Motor neuron (in vitro differentiated cells): ENCODE measurements around the gene C9orf40. TPM values are rescaled to one million over a fixed set of nuclear protein-coding genes. Genes with fewer than 3 reads are reported as not detected.

ENCODE experiments used
- ATAC-seq, 8 experiments: fragments of 200-7000 bp; cut with Tn5 transposase; replicated peaks in 6 of 8; 2 replicates each; pipeline ENCODE4 v1.8.0; 2021; ENCODE audit warnings: mild to moderate bottlenecking in 8 of 8, moderate library complexity in 8 of 8
- H3K27ac ChIP-seq, 2 donors: fragments of 250-450 bp; sonication (Bioruptor Pico); 2 replicates each; pipeline ENCODE4 v1.9.0; 2021; ENCODE audit warnings: antibody characterized with exemption in 2 of 2, mild to moderate bottlenecking in 2 of 2, moderate library complexity in 1 of 2
- H3K4me1 ChIP-seq, 2 donors: fragments of 250-450 bp; sonication (Bioruptor Pico); replicated peaks in 1 of 2; 2 replicates each; pipeline ENCODE4 v1.6.1; 2021; ENCODE audit warnings: antibody characterized with exemption in 2 of 2, mild to moderate bottlenecking in 2 of 2, moderate library complexity in 1 of 2
- H3K4me3 ChIP-seq, 5 donors: fragments of 250-450 bp; sonication (Bioruptor Pico); 2 replicates each; pipeline ENCODE4 v1.9.0; 2021; ENCODE audit warnings: antibody characterized with exemption in 5 of 5, mild to moderate bottlenecking in 5 of 5, moderate library complexity in 4 of 5
- WGBS, 10 experiments: fragments of 450-650 bp; shearing (Covaris generic); methylation state at CpG; one replicate each; pipeline ENCODE4 v1.0.0; 2022; 5-methylcytosine and 5-hydroxymethylcytosine counted together
- in situ Hi-C, 9 experiments: fragments of 400-800 bp; cut with MboI; loops; one replicate each; pipeline ENCODE4 v1.15.0; 2021; ENCODE audit warnings: low sequenced_read_pairs in 9 of 9, low pct_unique_long_range_greater_than_20kb in 2 of 9; ENCODE audit not compliant: unreplicated experiment in 9 of 9
- total RNA-seq, 8 experiments: library from RNA; unstranded; fragments of 300-600 nt; gene quantifications; 2 replicates each; pipeline versions ENCODE4 v1.2.3 to v1.2.4, GENCODE V29; 2022

Gene C9orf40, protein sequence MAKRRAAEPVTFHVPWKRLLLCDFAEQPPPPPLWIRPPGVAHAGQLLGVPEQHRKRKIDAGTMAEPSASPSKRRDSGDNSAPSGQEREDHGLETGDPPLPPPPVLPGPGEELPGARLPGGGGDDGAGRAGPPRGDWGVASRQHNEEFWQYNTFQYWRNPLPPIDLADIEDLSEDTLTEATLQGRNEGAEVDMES
- total RNA-seq = 10 to 100 TPM in 1 of 8 experiments, 1 to 10 TPM in 7; 4.0 to 13.1 (median 8.0) TPM

DNA sequence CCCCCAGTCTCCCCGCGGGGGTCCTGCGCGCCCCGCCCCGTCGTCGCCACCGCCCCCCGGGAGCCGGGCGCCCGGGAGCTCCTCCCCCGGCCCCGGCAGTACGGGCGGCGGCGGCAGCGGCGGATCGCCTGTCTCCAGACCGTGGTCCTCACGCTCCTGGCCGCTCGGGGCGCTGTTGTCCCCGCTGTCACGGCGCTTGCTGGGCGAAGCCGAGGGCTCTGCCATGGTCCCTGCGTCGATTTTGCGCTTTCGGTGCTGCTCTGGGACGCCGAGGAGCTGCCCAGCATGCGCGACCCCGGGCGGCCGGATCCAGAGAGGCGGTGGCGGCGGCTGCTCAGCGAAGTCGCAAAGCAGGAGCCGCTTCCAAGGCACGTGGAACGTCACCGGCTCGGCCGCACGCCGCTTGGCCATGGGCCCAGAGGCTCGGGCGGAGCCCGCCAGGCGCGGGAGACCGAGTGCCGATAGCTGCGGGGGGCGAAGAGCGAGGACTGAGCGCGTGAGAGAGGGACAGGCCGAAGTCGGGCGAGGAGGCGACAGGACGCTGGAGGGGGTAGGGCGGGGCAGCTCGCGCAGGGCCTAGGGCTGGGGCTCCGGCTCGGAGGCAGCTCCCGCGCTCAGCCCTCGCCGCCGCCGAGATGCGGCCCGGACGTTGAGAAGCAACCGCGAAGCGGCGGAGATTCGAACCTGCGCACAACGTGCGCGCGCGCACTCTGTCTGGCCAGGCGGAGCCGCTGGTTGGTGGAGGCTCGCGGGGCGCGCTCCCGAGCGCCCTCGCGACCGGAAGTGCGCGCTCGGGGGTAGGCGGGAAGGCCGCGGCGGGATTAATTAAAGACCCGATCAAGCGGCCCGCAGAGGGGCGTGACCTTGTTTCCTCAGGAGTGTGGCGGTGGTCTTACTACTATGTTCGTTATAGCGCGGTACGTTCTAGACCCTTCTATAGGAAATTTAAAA is at the start of gene C9orf40:
Gene C9orf40, minus strand, starts transcription at position 712 of the 951 bp plus-strand sequence. Its CDS starts 301 bp downstream, at position 411.
- peak; percentile 84 to 95 (median 92) for ATAC-seq
- H3K4me3 ChIP-seq = peak within 1 kb of the TSS; percentile 81 to 95 (median 88)
- in situ Hi-C loops = no loop called here
- peak within 1 kb of the TSS; percentile 85 to 88 for H3K27ac ChIP-seq
- peaks cover 2 to 4% of the 10 kb centered on the region in 2 donors for H3K4me1 ChIP-seq
- 0 to 1% (median 0%) methylated on average over 2 to 40 of the region's 125 CpGs; no CpG with 5 or more reads in 5 of the 10 experiments for WGBS, 10 experiments

DNA sequence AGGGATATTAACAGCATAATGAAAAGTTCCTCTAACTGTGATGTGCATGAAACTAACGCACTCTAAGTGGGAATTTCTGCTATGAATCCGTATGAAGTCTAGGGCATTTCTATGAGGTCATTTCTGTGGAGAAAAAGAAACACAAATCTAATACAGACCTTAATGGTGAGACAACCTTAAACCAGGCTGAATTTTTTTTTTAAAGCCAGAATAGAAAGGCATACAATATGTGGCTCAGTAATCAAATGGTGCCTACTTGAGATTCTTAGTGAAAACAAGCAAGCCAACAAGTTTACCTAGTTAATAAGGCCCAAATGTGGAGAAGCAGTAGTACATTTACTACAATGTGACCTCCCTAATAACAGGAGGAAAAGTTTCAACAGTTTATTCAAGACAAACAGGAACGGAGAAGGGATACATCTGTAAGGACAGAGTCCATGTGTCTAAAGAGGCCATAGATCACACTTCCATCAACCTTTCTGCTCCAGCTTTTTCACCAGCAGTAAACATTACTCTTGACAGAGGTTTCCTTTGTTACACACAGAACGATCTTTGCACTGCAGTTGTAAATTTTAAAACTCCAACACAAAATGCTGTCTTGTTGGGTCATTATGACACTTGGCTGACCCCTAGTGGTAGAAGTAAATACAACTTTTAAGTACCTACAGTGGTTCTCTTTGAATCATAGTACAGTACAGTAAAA is 49.2 kb upstream of the C9orf40 start:
- ATAC-seq = peak; percentile 60 to 99 (median 86)
- WGBS, 10 experiments = 36 to 95% (median 71%) methylated on average over 2 to 4 of the region's 4 CpGs; no CpG with 5 or more reads in 2 of the 10 experiments
- H3K4me3 ChIP-seq = no peak overlapping the region
- no peak overlapping the region for H3K27ac ChIP-seq
- in situ Hi-C loops = loop anchor here in 5 of 9 experiments (10.0 to 25.0 kb wide), 3 partner anchors 215 to 240 kb away; no protein-coding TSS in a partner anchor
- H3K4me1 ChIP-seq = no peaks in the 10 kb centered on the region

DNA sequence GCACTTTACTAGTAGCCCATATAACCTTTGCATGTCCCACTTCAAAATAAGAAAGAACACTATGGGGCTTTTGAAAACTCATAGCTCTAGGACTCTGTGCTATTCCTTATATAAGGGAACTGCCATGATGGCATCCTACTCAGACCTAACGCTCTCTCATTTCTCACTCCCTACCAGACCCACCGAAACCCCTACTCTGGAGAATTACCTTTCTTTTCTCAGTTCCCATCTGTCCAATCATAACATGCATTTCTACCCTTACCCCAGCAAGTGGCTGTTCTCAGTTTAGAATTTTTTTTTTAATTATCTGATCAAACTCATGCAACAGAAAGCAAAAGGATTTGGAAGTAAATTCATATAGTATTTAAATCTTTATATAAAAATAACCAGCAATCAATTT is 48.1 kb upstream of the C9orf40 start:
- no peaks in the 10 kb centered on the region for H3K4me1 ChIP-seq
- no peak for ATAC-seq
- no peak overlapping the region for H3K27ac ChIP-seq
- H3K4me3 ChIP-seq = no peak overlapping the region
- in situ Hi-C loops = loop anchor here in 5 of 9 experiments (10.0 to 25.0 kb wide), 3 partner anchors 214 to 239 kb away; no protein-coding TSS in a partner anchor
- whole genome bisulfite sequencing, 10 experiments = 71 to 100% (median 100%) methylated on average over 1 to 2 of the region's 2 CpGs; no CpG with 5 or more reads in 1 of the 10 experiments

DNA sequence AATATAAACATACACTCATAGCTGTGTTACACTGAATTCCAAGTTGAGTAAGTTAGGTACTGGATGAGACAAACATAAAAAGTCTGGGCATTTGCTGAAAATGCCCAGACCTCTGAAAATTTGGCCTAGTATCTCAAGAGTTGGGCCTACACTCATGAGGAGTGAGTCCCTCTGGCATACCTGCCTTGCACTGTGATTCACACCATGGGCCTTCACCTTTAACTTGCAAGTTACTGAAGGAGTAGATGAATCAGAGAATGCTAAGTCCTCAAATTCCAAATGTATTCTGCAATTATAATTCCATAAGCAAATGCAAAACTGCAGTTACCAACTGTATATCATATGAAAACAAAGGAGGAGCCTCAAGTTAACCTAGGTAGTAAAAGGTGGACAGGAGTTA is 32.3 kb upstream of the C9orf40 start:
- ATAC-seq = peak in 2 of 8 experiments; percentile 40 to 44
- in situ Hi-C loops = no loop called here
- H3K4me1 ChIP-seq = peaks cover 0 to 2% of the 10 kb centered on the region in 2 donors
- no peak overlapping the region for H3K4me3 ChIP-seq
- H3K27ac ChIP-seq = no peak overlapping the region

DNA sequence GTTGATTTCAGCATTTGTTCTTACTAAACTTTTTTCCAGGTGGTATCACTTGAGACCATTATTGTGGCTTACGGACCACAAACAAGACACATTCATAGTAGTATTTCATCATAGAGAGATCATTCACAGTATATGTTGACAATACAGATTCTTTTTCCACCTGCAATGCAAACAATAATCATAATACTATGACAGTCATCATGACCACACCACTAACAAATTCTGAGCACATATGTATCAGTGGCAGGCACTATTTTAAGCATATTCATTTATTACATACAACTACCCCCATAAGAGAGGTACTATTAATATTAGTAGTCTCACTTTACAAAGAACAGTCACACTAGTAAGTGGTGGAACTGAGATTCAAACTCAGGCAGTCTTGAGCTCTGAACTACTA is 31.0 kb upstream of the C9orf40 start:
- Histone ChIP-seq H3K4me1 (peaks cover 0 to 2% of the 10 kb centered on the region in 2 donors), H3K27ac (no peak overlapping the region), H3K4me3 (no peak overlapping the region)
- no peak for ATAC-seq
- in situ Hi-C loops = no loop called here
- 90 to 100% (median 100%) methylated on average over 1 of the region's 1 CpG; no CpG with 5 or more reads in 6 of the 10 experiments for WGBS, 10 experiments

DNA sequence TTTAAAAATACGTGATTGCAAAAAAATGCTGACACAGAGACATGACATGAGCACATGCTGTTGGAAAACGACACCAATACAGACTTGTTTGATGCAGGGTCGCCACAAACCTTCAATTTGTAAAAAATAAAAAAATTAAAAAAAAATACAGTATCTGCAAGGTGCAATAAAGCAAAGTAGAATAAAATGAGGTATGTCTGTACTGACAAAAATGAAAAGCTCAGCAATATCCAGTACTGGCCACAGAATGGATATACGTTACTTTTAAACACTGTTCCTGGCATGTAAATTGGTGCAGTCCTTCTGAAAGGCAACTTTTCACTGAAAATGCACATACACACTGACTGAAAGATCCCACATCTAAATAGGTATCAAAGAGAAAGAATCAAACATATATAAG is 27.1 kb upstream of the C9orf40 start:
- H3K27ac ChIP-seq = no peak overlapping the region
- H3K4me1 ChIP-seq = no peaks in the 10 kb centered on the region
- in situ Hi-C loops = no loop called here
- ATAC-seq = no peak
- 58 to 100% (median 93%) methylated on average over 2 to 4 of the region's 4 CpGs for WGBS, 10 experiments
- no peak overlapping the region for H3K4me3 ChIP-seq

DNA sequence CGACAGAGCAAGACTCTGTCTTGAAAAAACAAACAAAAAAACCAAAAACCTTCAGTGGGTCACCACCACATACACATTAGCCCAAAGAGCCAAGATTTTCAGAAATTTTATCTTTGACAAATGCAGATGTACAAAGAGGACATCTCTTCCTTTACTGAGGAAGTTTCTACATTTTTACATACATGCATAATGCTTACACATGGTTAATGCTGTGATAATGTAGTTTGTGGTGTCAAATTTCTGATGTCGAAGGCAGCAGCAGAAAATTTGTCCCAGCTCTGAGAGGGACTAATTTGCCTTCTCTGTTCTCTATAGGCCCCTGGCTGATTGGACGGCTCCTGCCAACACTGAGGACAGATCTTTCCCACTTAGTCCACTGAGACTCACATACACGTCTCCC is 24.6 kb upstream of the C9orf40 start:
- 0 to 100% (median 93%) methylated on average over 1 to 4 of the region's 4 CpGs; no CpG with 5 or more reads in 3 of the 10 experiments for WGBS, 10 experiments
- no peaks in the 10 kb centered on the region for H3K4me1 ChIP-seq
- peak in 3 of 8 experiments; percentile 51 to 82 (median 76) for ATAC-seq

DNA sequence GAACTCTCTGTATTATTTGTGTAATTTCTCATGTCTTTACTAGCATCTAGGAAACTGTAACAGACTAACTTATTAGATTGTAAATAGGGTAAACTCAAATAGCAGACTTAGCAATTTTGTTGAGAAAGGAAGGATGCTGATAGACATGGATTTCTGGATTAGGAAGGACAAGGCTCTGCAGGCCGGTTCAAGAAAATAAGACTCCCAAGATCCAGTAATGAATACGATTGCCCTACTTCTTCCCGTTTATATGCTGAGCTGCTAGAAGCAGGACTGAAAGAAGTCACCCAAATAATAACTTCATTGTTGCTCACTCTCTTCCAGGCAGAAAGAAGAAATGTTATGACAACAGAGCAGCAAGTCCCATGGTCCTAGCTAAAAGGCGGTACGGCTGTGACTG is 22.8 kb upstream of the C9orf40 start:
- WGBS, 10 experiments = 97 to 100% (median 100%) methylated on average over 1 to 5 of the region's 5 CpGs; no CpG with 5 or more reads in 3 of the 10 experiments
- H3K4me1 ChIP-seq = no peaks in the 10 kb centered on the region
- in situ Hi-C loops = no loop called here
- no peak overlapping the region for H3K4me3 ChIP-seq
- no peak overlapping the region for H3K27ac ChIP-seq
- ATAC-seq = no peak

More for the DNA sequence above, 24.6 kb upstream of the C9orf40 start:
- Histone ChIP-seq H3K27ac (no peak overlapping the region), H3K4me3 (no peak overlapping the region)
- in situ Hi-C loops = no loop called here

DNA sequence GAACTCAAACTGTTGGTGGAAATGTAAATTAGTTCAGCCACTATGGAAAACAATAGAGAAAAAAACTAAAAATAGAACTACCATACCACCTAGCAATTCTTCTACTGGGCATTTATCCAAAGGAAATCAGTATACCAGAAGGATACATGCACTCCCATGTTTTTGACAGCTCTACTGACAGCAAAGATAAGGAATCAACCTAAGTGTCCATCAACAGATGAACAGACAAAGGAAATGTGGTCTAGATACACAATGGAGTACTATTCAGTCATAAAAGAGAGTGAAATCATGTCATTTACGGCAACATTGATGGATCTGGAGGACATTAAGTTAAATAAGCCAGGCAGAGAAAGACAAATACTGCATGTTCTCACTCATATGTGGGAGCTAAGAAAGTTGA is 21.8 kb upstream of the C9orf40 start:
- no peak for ATAC-seq
- Histone ChIP-seq H3K4me1 (no peaks in the 10 kb centered on the region), H3K27ac (no peak overlapping the region), H3K4me3 (no peak overlapping the region)
- WGBS, 10 experiments = 86 to 100% (median 100%) methylated on average over 1 of the region's 1 CpG; no CpG with 5 or more reads in 3 of the 10 experiments
- in situ Hi-C loops = no loop called here

DNA sequence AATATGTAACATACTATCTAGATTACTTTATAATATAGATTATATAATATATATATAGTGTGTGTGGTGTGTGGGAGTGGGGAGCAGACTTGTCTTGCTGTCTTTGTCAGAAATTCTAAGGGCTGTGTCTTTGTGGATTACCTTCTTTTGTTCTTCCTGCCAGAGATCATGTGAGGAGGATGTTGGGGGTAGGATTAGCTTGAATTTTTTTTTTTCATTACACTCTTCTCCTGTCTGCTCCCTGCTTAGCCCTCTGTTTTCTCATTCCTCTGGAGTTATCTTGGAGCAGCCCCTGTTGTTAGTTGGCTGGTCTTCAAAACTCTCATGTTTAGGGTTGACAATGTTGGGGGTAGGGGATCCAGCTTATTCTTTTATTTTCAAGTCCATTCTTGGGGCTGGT is 21.0 kb upstream of the C9orf40 start:
- no peak overlapping the region for H3K4me3 ChIP-seq
- no peak overlapping the region for H3K27ac ChIP-seq
- in situ Hi-C loops = no loop called here
- no peaks in the 10 kb centered on the region for H3K4me1 ChIP-seq
- ATAC-seq = no peak

DNA sequence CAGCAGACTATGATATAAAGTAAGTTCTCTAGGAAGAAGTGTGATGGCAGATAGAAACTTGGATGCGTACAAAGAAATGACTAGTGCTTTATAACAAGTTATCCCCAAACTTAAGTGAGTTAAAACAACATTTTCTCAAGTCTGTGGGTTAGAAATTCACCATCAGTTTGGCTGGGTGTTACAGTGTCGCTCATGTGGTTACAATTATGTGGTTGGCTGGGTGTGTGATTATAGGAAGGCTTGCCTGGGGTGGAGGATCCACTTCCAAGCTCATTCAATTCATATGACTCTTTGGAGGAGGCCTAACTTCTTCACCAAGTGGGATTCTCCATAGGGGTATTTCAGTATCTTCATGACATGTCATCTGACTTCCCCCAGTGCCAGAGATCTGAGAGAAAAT is 10.3 kb upstream of the C9orf40 start:
- in situ Hi-C loops = no loop called here
- Histone ChIP-seq H3K4me1 (no peaks in the 10 kb centered on the region), H3K27ac (no peak overlapping the region), H3K4me3 (no peak overlapping the region)
- 40 to 100% (median 89%) methylated on average over 1 to 2 of the region's 2 CpGs; no CpG with 5 or more reads in 3 of the 10 experiments for WGBS, 10 experiments
- ATAC-seq = peak in 2 of 8 experiments; percentile 51 to 69

DNA sequence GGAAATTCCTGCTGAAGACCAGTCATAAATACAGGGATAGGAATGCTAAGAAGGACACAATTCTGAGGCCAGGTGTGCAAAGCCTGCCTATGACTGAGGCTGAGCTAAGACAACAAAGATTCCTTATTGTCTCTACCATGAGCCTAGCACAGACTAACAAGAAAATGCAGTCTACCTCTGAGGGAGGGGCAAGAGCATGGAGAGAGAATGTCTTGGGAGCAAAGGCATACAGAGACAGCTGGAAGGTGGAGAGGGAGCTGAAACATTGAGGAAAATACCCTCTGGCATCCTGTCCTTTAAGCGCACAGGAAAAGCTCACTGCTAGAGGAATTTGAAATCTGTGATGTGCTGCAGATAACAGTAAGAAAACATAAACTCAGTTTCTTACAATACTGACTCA is 8.8 kb upstream of the C9orf40 start:
- no peak overlapping the region for H3K4me3 ChIP-seq
- no peak overlapping the region for H3K27ac ChIP-seq
- WGBS, 10 experiments = 86 to 100% (median 100%) methylated on average over 1 of the region's 1 CpG; no CpG with 5 or more reads in 4 of the 10 experiments
- no peaks in the 10 kb centered on the region for H3K4me1 ChIP-seq
- ATAC-seq = no peak
- in situ Hi-C loops = no loop called here
